ENCODE data around the gene NDUFS7.

NDUFS7 gene

GRCh38 chr19:1374250-1374577 lies 9.5 kb upstream of the NDUFS7 start:
- ATAC-seq (ENCODE audit: low read depth) (no peak), DNase-seq (ENCODE audit: low spot score) (no peak)
- no peak overlapping the region for H3K27ac ChIP-seq (ENCODE audit: poor library complexity, severe bottlenecking)
- no peaks in the 10 kb centered on the region for H3K27me3 ChIP-seq (ENCODE audit: insufficient read depth, poor library complexity, severe bottlenecking)
- peaks cover 17% of the 10 kb centered on the region for H3K36me3 ChIP-seq (ENCODE audit: low read depth)
- no peak overlapping the region for H3K4me3 ChIP-seq (ENCODE audit: severe bottlenecking)
- H3K9me3 ChIP-seq (ENCODE audit: severe bottlenecking), result no peaks in the 10 kb centered on the region
- TF ChIP-seq CTCF (IDR thresholded peaks at IDR 0.05; ENCODE audit: poor library complexity, severe bottlenecking), result no peak
- H3K4me1 ChIP-seq (ENCODE audit: insufficient read depth, poor library complexity, severe bottlenecking), result no peaks in the 10 kb centered on the region

- DNase-seq (ENCODE audit: low spot score), result no peak
- no peaks in the 10 kb centered on the region for H3K27me3 ChIP-seq (ENCODE audit: insufficient read depth, poor library complexity, severe bottlenecking)
- no peak for TF ChIP-seq CTCF (IDR thresholded peaks at IDR 0.05; ENCODE audit: poor library complexity, severe bottlenecking)
- H3K4me1 ChIP-seq (ENCODE audit: insufficient read depth, poor library complexity, severe bottlenecking), result no peaks in the 10 kb centered on the region
- H3K36me3 ChIP-seq (ENCODE audit: low read depth), result peaks cover 2% of the 10 kb centered on the region; the same call in 1 of the 2 replicates
- no peak overlapping the region for H3K4me3 ChIP-seq (ENCODE audit: severe bottlenecking)
- ATAC-seq (ENCODE audit: low read depth), result no peak
- no peaks in the 10 kb centered on the region for H3K9me3 ChIP-seq (ENCODE audit: severe bottlenecking)
- H3K27ac ChIP-seq (ENCODE audit: poor library complexity, severe bottlenecking), result no peak overlapping the region
Measured at GRCh38 chr19:1376415-1376805, 7.3 kb upstream of the NDUFS7 start.

GRCh38 chr19:1377176-1377964 lies 6.3 kb upstream of the NDUFS7 start:
- H3K9me3 ChIP-seq (ENCODE audit: severe bottlenecking), result no peaks in the 10 kb centered on the region
- no peak overlapping the region for H3K27ac ChIP-seq (ENCODE audit: poor library complexity, severe bottlenecking)
- no peaks in the 10 kb centered on the region for H3K4me1 ChIP-seq (ENCODE audit: insufficient read depth, poor library complexity, severe bottlenecking)
- peak; percentile 45 for DNase-seq (ENCODE audit: low spot score)
- H3K4me3 ChIP-seq (ENCODE audit: severe bottlenecking), result no peak overlapping the region
- ATAC-seq (ENCODE audit: low read depth), result no peak
- TF ChIP-seq CTCF (IDR thresholded peaks at IDR 0.05; ENCODE audit: poor library complexity, severe bottlenecking), result no peak
- no peaks in the 10 kb centered on the region; the same call in 1 of the 2 replicates for H3K36me3 ChIP-seq (ENCODE audit: low read depth)
- H3K27me3 ChIP-seq (ENCODE audit: insufficient read depth, poor library complexity, severe bottlenecking), result no peaks in the 10 kb centered on the region

GRCh38 chr19:1377965-1378785 lies 5.5 kb upstream of the NDUFS7 start:
- ATAC-seq (ENCODE audit: low read depth) (no peak), DNase-seq (ENCODE audit: low spot score) (peak; percentile 49)
- H3K4me1 ChIP-seq (ENCODE audit: insufficient read depth, poor library complexity, severe bottlenecking), result no peaks in the 10 kb centered on the region
- H3K27me3 ChIP-seq (ENCODE audit: insufficient read depth, poor library complexity, severe bottlenecking), result no peaks in the 10 kb centered on the region
- no peak for TF ChIP-seq CTCF (IDR thresholded peaks at IDR 0.05; ENCODE audit: poor library complexity, severe bottlenecking)
- no peaks in the 10 kb centered on the region; the same call in 1 of the 2 replicates for H3K36me3 ChIP-seq (ENCODE audit: low read depth)
- H3K4me3 ChIP-seq (ENCODE audit: severe bottlenecking), result no peak overlapping the region
- H3K27ac ChIP-seq (ENCODE audit: poor library complexity, severe bottlenecking), result no peak overlapping the region
- H3K9me3 ChIP-seq (ENCODE audit: severe bottlenecking), result no peaks in the 10 kb centered on the region
